HL-60/S4 (cell line): Measurements from ENCODE around the gene PTPN6.
"Not testable (repeated sequence)": the region's sequence is repeated elsewhere in the genome, so short reads cannot be mapped to it uniquely, and the experiment has no call there.

Experiments
- in situ Hi-C: fragments of 300-500 bp; cut with MboI; formaldehyde crosslinking; loops from 2 replicates; pipeline ENCODE4 v1.14.3; 2022; ENCODE audit warnings: low sequenced_read_pairs

The PTPN6 gene

GRCh38 chr12:6950811-6951540, at the start of gene PTPN6:
Gene PTPN6 (plus strand): TSS chr12:6951356. CDS start chr12:6951513, 157 bp downstream.
- in situ Hi-C loops: no loop called here

GRCh38 chr12:6902448-6902847, 48.7 kb upstream of the PTPN6 start:
- in situ Hi-C loops: no loop called here

- in situ Hi-C loops: no loop called here
Observed at GRCh38 chr12:6903722-6904121, 47.4 kb upstream of the PTPN6 start.

GRCh38 chr12:6904280-6905276, 46.6 kb upstream of the PTPN6 start, which contains the start of gene LRRC23:
Gene LRRC23 (plus strand): TSS chr12:6904822. CDS start chr12:6905634, 812 bp downstream.
- in situ Hi-C loops: no loop called here

GRCh38 chr12:6905414-6906040, 45.6 kb upstream of the PTPN6 start:
- in situ Hi-C loops: no loop called here

- in situ Hi-C loops: not testable (repeated sequence)
Observed at GRCh38 chr12:6908141-6908540, 43.0 kb upstream of the PTPN6 start.

- in situ Hi-C loops: no loop called here
Observed at GRCh38 chr12:6909421-6910145, 41.6 kb upstream of the PTPN6 start.

- in situ Hi-C loops: no loop called here
Observed at GRCh38 chr12:6912164-6912935, 38.8 kb upstream of the PTPN6 start.

- in situ Hi-C loops: no loop called here
Observed at GRCh38 chr12:6914246-6914946, 36.8 kb upstream of the PTPN6 start, which contains the start of gene ENO2. Gene ENO2 (plus strand): TSS chr12:6914580. CDS start chr12:6915833, 1,253 bp downstream.

GRCh38 chr12:6914947-6915788, 36.0 kb upstream of the PTPN6 start:
- in situ Hi-C loops: no loop called here

- in situ Hi-C loops: no loop called here
Observed at GRCh38 chr12:6915789-6916285, 35.3 kb upstream of the PTPN6 start.

- in situ Hi-C loops: no loop called here
Observed at GRCh38 chr12:6916426-6917200, 34.5 kb upstream of the PTPN6 start.

- in situ Hi-C loops: no loop called here
Observed at GRCh38 chr12:6917491-6918231, 33.5 kb upstream of the PTPN6 start.

GRCh38 chr12:6919588-6919987, 31.6 kb upstream of the PTPN6 start:
- in situ Hi-C loops: no loop called here

- in situ Hi-C loops: no loop called here
Observed at GRCh38 chr12:6921539-6921938, 29.6 kb upstream of the PTPN6 start.
